ENCODE measurements around the gene PRKCE. TPM values are rescaled to one million over a fixed set of nuclear protein-coding genes. Genes with fewer than 3 reads are reported as not detected.

The PRKCE gene
- total RNA-seq, 1 donor from 2014 or later, result 4.6 TPM

GRCh38 chr2:45930396-45930792 lies 278.9 kb downstream of the PRKCE start:
- H3K4me3 ChIP-seq, result no peak overlapping the region
- H3K27me3 ChIP-seq, result no peaks in the 10 kb centered on the region
- TF ChIP-seq CTCF (IDR thresholded peaks at IDR 0.05), result no peak
- H3K9me3 ChIP-seq, result no peaks in the 10 kb centered on the region
- H3K36me3 ChIP-seq, result no peaks in the 10 kb centered on the region
- H3K4me1 ChIP-seq, result peaks cover 0 to 8% of the 10 kb centered on the region in 2 donors
- intact Hi-C loops (cut with DNase I), result no loop called here
- DNase-seq (ENCODE audit: low spot score in 2 of 2), result peak in 1 of 2 donors; percentile 16
- H3K27ac ChIP-seq, result no peak overlapping the region

GRCh38 chr2:45932278-45932975 lies 281.0 kb downstream of the PRKCE start:
- intact Hi-C loops (cut with DNase I), result no loop called here
- H3K27me3 ChIP-seq, result no peaks in the 10 kb centered on the region
- no peaks in the 10 kb centered on the region for H3K36me3 ChIP-seq
- H3K4me1 ChIP-seq, result peaks cover 4% of the 10 kb centered on the region in 2 donors
- peak in 1 of 2 donors; percentile 35 for DNase-seq (ENCODE audit: low spot score in 2 of 2)
- H3K27ac ChIP-seq, result no peak overlapping the region
- H3K4me3 ChIP-seq, result no peak overlapping the region
- no peak for TF ChIP-seq CTCF (IDR thresholded peaks at IDR 0.05)
- H3K9me3 ChIP-seq, result no peaks in the 10 kb centered on the region

GRCh38 chr2:45935791-45936622 lies 284.5 kb downstream of the PRKCE start:
- peak; percentile 67 to 83 (median 77) for TF ChIP-seq CTCF (IDR thresholded peaks at IDR 0.05)
- intact Hi-C loops (cut with DNase I), result loop anchor here (1.0 to 5.0 kb wide), 4 partner anchors 113 to 914 kb away; no protein-coding TSS in a partner anchor
- Histone ChIP-seq H3K4me3 (no peak overlapping the region), H3K9me3 (no peaks in the 10 kb centered on the region), H3K27me3 (no peaks in the 10 kb centered on the region), H3K4me1 (peaks cover 4 to 10% of the 10 kb centered on the region in 2 donors), H3K27ac (no peak overlapping the region), H3K36me3 (no peaks in the 10 kb centered on the region)
- peak; percentile 89 to 98 for DNase-seq (ENCODE audit: low spot score in 2 of 2)

GRCh38 chr2:45936623-45936979 lies 285.1 kb downstream of the PRKCE start:
- Histone ChIP-seq H3K4me1 (peaks cover 4 to 10% of the 10 kb centered on the region in 2 donors), H3K27me3 (no peaks in the 10 kb centered on the region), H3K9me3 (no peaks in the 10 kb centered on the region), H3K36me3 (no peaks in the 10 kb centered on the region), H3K4me3 (no peak overlapping the region), H3K27ac (no peak overlapping the region)
- no peak for DNase-seq (ENCODE audit: low spot score in 2 of 2)
- intact Hi-C loops (cut with DNase I), result loop anchor here (1.0 to 5.0 kb wide), 4 partner anchors 113 to 914 kb away; no protein-coding TSS in a partner anchor
- TF ChIP-seq CTCF (IDR thresholded peaks at IDR 0.05), result no peak

- H3K4me1 ChIP-seq, result peaks cover 4 to 10% of the 10 kb centered on the region in 2 donors
- no peaks in the 10 kb centered on the region for H3K36me3 ChIP-seq
- no peaks in the 10 kb centered on the region for H3K27me3 ChIP-seq
- no peak overlapping the region for H3K27ac ChIP-seq
- intact Hi-C loops (cut with DNase I), result loop anchor here (2.0 to 5.0 kb wide), 2 partner anchors 159 to 916 kb away; no protein-coding TSS in a partner anchor
- DNase-seq (ENCODE audit: low spot score in 2 of 2), result no peak
- no peaks in the 10 kb centered on the region for H3K9me3 ChIP-seq
- H3K4me3 ChIP-seq, result no peak overlapping the region
- TF ChIP-seq CTCF (IDR thresholded peaks at IDR 0.05), result no peak
Measured at GRCh38 chr2:45937990-45938389, 286.5 kb downstream of the PRKCE start.

All from ascending aorta (tissue), 2 donors.